ENCODE data around the gene TCERG1L.

Gene TCERG1L

GRCh38 chr10:131129544-131129943 lies 182.0 kb downstream of the TCERG1L start:
- no peak for DNase-seq (ENCODE audit: low spot score)
- in situ Hi-C loops (cut with MboI; ENCODE audit: low sequenced_read_pairs, unreplicated experiment), result no loop called here
- TF ChIP-seq CTCF (IDR thresholded peaks at IDR 0.05; ENCODE audit: borderline replicate concordance, control extremely low read depth, extremely low read depth, insufficient read depth, missing control alignments), result no peak

GRCh38 chr10:131128731-131129130 lies 182.8 kb downstream of the TCERG1L start:
- in situ Hi-C loops (cut with MboI; ENCODE audit: low sequenced_read_pairs, unreplicated experiment), result no loop called here
- no peak for DNase-seq (ENCODE audit: low spot score)
- TF ChIP-seq CTCF (IDR thresholded peaks at IDR 0.05; ENCODE audit: borderline replicate concordance, control extremely low read depth, extremely low read depth, insufficient read depth, missing control alignments), result no peak

- in situ Hi-C loops (cut with MboI; ENCODE audit: low sequenced_read_pairs, unreplicated experiment), result no loop called here
These were observed 183.9 kb downstream of the TCERG1L start for GRCh38 chr10:131127610-131128009.

GRCh38 chr10:131127138-131127589 lies 184.4 kb downstream of the TCERG1L start:
- no peak for TF ChIP-seq CTCF (IDR thresholded peaks at IDR 0.05; ENCODE audit: borderline replicate concordance, control extremely low read depth, extremely low read depth, insufficient read depth, missing control alignments)
- in situ Hi-C loops (cut with MboI; ENCODE audit: low sequenced_read_pairs, unreplicated experiment), result no loop called here
- no peak for DNase-seq (ENCODE audit: low spot score)

More at GRCh38 chr10:131127610-131128009, 183.9 kb downstream of the TCERG1L start:
- no peak for DNase-seq (ENCODE audit: low spot score)
- TF ChIP-seq CTCF (IDR thresholded peaks at IDR 0.05; ENCODE audit: borderline replicate concordance, control extremely low read depth, extremely low read depth, insufficient read depth, missing control alignments), result no peak

GRCh38 chr10:131126321-131127137 lies 185.0 kb downstream of the TCERG1L start:
- TF ChIP-seq CTCF (IDR thresholded peaks at IDR 0.05; ENCODE audit: borderline replicate concordance, control extremely low read depth, extremely low read depth, insufficient read depth, missing control alignments), result no peak
- in situ Hi-C loops (cut with MboI; ENCODE audit: low sequenced_read_pairs, unreplicated experiment), result no loop called here
- no peak for DNase-seq (ENCODE audit: low spot score)

GRCh38 chr10:131125511-131126225 lies 185.9 kb downstream of the TCERG1L start:
- in situ Hi-C loops (cut with MboI; ENCODE audit: low sequenced_read_pairs, unreplicated experiment), result no loop called here
- no peak for DNase-seq (ENCODE audit: low spot score)
- TF ChIP-seq CTCF (IDR thresholded peaks at IDR 0.05; ENCODE audit: borderline replicate concordance, control extremely low read depth, extremely low read depth, insufficient read depth, missing control alignments), result no peak

Measured in GM13976 (cell line).